ENCODE data around the gene KRTAP2-2.

DNA sequence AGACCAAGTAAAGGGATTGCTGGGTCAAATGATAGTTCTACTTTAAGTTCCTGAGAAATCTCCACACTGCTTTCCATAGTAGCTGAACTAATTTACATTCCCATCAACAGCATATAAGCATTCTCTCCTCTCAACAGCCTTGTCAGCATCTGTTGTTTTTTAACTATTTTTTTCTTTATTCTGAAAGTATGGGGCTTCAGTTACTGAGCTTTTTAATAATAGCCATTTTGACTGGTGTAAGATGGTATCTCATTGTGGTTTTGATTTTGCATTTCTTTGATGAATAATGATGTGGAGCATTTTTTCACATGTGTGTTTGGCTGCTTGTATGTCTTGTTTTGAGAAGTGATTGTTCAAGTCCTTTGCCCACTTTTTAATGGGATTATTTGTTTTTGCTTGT, 2.5 kb downstream of the KRTAP2-2 start:
- TF ChIP-seq, protein P1, sequence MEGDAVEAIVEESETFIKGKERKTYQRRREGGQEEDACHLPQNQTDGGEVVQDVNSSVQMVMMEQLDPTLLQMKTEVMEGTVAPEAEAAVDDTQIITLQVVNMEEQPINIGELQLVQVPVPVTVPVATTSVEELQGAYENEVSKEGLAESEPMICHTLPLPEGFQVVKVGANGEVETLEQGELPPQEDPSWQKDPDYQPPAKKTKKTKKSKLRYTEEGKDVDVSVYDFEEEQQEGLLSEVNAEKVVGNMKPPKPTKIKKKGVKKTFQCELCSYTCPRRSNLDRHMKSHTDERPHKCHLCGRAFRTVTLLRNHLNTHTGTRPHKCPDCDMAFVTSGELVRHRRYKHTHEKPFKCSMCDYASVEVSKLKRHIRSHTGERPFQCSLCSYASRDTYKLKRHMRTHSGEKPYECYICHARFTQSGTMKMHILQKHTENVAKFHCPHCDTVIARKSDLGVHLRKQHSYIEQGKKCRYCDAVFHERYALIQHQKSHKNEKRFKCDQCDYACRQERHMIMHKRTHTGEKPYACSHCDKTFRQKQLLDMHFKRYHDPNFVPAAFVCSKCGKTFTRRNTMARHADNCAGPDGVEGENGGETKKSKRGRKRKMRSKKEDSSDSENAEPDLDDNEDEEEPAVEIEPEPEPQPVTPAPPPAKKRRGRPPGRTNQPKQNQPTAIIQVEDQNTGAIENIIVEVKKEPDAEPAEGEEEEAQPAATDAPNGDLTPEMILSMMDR (IDR thresholded peaks at IDR 0.05): no peak
- TF ChIP-seq, protein P2, sequence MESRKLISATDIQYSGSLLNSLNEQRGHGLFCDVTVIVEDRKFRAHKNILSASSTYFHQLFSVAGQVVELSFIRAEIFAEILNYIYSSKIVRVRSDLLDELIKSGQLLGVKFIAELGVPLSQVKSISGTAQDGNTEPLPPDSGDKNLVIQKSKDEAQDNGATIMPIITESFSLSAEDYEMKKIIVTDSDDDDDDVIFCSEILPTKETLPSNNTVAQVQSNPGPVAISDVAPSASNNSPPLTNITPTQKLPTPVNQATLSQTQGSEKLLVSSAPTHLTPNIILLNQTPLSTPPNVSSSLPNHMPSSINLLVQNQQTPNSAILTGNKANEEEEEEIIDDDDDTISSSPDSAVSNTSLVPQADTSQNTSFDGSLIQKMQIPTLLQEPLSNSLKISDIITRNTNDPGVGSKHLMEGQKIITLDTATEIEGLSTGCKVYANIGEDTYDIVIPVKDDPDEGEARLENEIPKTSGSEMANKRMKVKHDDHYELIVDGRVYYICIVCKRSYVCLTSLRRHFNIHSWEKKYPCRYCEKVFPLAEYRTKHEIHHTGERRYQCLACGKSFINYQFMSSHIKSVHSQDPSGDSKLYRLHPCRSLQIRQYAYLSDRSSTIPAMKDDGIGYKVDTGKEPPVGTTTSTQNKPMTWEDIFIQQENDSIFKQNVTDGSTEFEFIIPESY (IDR thresholded peaks at IDR 0.05; ENCODE audit: borderline replicate concordance, low read depth): no peak
- no peak for TF ChIP-seq MEF2A (IDR thresholded peaks at IDR 0.05; ENCODE audit: borderline replicate concordance, low read depth)
- TF ChIP-seq POLR2AphosphoS5 (IDR thresholded peaks at IDR 0.05; ENCODE audit: low read depth, low read length): no peak
- TF ChIP-seq, protein P3, sequence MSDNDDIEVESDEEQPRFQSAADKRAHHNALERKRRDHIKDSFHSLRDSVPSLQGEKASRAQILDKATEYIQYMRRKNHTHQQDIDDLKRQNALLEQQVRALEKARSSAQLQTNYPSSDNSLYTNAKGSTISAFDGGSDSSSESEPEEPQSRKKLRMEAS (IDR thresholded peaks at IDR 0.05; ENCODE audit: low read depth): no peak
- TF ChIP-seq EP300 (IDR thresholded peaks at IDR 0.05; ENCODE audit: borderline replicate concordance in 1 of 2, low read depth in 1 of 2, low read length in 1 of 2): no peak
- TF ChIP-seq EZH2phosphoT487 (IDR thresholded peaks at IDR 0.05; ENCODE audit: borderline replicate concordance, low read depth): no peak
- TF ChIP-seq TEAD4 (IDR thresholded peaks at IDR 0.05; ENCODE audit: borderline replicate concordance, insufficient read depth): no peak
- no peak for TF ChIP-seq NFIC (IDR thresholded peaks at IDR 0.05; ENCODE audit: borderline replicate concordance)
- no peak for TF ChIP-seq ELF1 (IDR thresholded peaks at IDR 0.05)
